Kidney (tissue), 14 donors: ENCODE measurements around the gene CALD1. TPM values are rescaled to one million over a fixed set of nuclear protein-coding genes. Genes with fewer than 3 reads are reported as not detected.

Experiments
- DNase-seq, 5 donors: peaks; one replicate each; pipeline ENCODE4 v3.0.0-alpha.2; 2013 to 2020
- FAIRE-seq: peaks from 2 replicates; lab custom pipeline; 2012; peaks lifted over from hg19 to GRCh38; lab: Jason Lieb, UNC
- H3K27ac ChIP-seq, 2 donors: one replicate each; pipeline ENCODE4 v1.7.0; 2013; ENCODE audit warnings: low read depth in 2 of 2, low read length in 2 of 2, inconsistent platforms in 1 of 2
- H3K27me3 ChIP-seq: one replicate; pipeline ENCODE4 v1.7.1; 2013; ENCODE audit warnings: low read length, inconsistent platforms; ENCODE audit not compliant: control insufficient read depth, insufficient read depth
- H3K36me3 ChIP-seq, 3 donors: one replicate each; pipeline versions ENCODE4 v1.7.0 to v1.7.1; 2013; ENCODE audit warnings: low read length in 3 of 3, control low read depth in 1 of 3, inconsistent platforms in 1 of 3; ENCODE audit not compliant: insufficient read depth in 3 of 3, control insufficient read depth in 2 of 3
- H3K4me1 ChIP-seq, 3 donors: one replicate each; pipeline versions ENCODE4 v1.7.0 to v1.7.1; 2013; ENCODE audit warnings: low read length in 3 of 3, inconsistent platforms in 1 of 3, low read depth in 1 of 3; ENCODE audit not compliant: control insufficient read depth in 2 of 3, insufficient read depth in 2 of 3
- H3K4me3 ChIP-seq, 3 donors: one replicate each; pipeline versions ENCODE4 v1.7.0 to v1.8.1; 2013; ENCODE audit warnings: low read length in 3 of 3, control low read depth in 1 of 3, inconsistent platforms in 1 of 3
- H3K9ac ChIP-seq, 3 donors: one replicate each; pipeline versions ENCODE4 v1.7.0 to v1.7.1; 2013; ENCODE audit warnings: low read length in 3 of 3, control low read depth in 1 of 3, inconsistent platforms in 1 of 3
- H3K9me3 ChIP-seq, 3 donors: one replicate each; pipeline versions ENCODE4 v1.7.0 to v1.7.1; 2013; ENCODE audit warnings: low read length in 3 of 3, control low read depth in 1 of 3, inconsistent platforms in 1 of 3; ENCODE audit not compliant: control insufficient read depth in 2 of 3, insufficient read depth in 1 of 3
- CTCF ChIP-seq: IDR thresholded peaks from 3 replicates; pipeline ENCODE4 v1.5.1; 2012; ENCODE audit warnings: mild to moderate bottlenecking, moderate library complexity, borderline replicate concordance; ENCODE audit not compliant: insufficient read depth; ENCODE audit errors: extremely low read depth
- intact Hi-C: fragments of 100-400 bp; cut with DNase I; formaldehyde crosslinking; loops from one replicate; pipeline ENCODE4 v1.11.1; 2022
- polyA plus RNA-seq: library from polyadenylated mRNA; stranded (reverse); fragments of 350-450 nt; fragmentation: Illumina TruSeq; extraction: RNeasy Lipid Tissue Mini Kit (QIAGEN cat#74804); gene quantifications from one replicate; pipeline ENCODE4 v1.2.3, GENCODE V29; 2014; ENCODE audit warnings: low read depth, low replicate concordance; ENCODE audit not compliant: insufficient read depth
- total RNA-seq: library from RNA; stranded (reverse); fragmentation: NEBNext Ultra II Directional; extraction: Animal tissue kit (Norgen Biotek cat#: 25700); gene quantifications from one replicate; pipeline ENCODE4 v1.2.1, GENCODE V29; 2021
- donor health status: control.
- donor health status: control.
- donor health status: control.
- donor health status: control.
- donor health status: control.
- donor health status: DM: yes; HTN: yes; CAD: no.
- donor health status: Normal renal cell carcinoma (clear cell type).

CALD1 gene
- total and polyA plus RNA-seq, 2 donors from 2014 or later = 72.7 to 218 TPM

GRCh38 chr7:134865001-134865845 is 85.8 kb downstream of the CALD1 start:
- DNase-seq = no peak

GRCh38 chr7:134866617-134867016 is 87.2 kb downstream of the CALD1 start:
- Histone ChIP-seq H3K9ac (peak overlapping the region in 1 of 3 donors; percentile 17), H3K4me3 (peak overlapping the region in 1 of 3 donors; percentile 47), H3K9me3 (no peaks in the 10 kb centered on the region), H3K27me3 (no peaks in the 10 kb centered on the region), H3K36me3 (no peaks in the 10 kb centered on the region), H3K27ac (peak overlapping the region in 1 of 2 donors; percentile 45), H3K4me1 (peaks cover 3 to 6% (median 4%) of the 10 kb centered on the region in 3 donors)
- intact Hi-C loops = no loop called here
- TF ChIP-seq CTCF = no peak
- FAIRE-seq (no peak), DNase-seq (peak in 4 of 5 donors; percentile 31 to 90 (median 58))

More at GRCh38 chr7:134865001-134865845, 85.8 kb downstream of the CALD1 start:
- TF ChIP-seq CTCF = no peak
- intact Hi-C loops = no loop called here
- Histone ChIP-seq H3K9me3 (no peaks in the 10 kb centered on the region), H3K4me1 (peaks cover 3 to 4% (median 4%) of the 10 kb centered on the region in 3 donors), H3K4me3 (peak overlapping the region in 2 of 3 donors; percentile 24 to 38), H3K36me3 (no peaks in the 10 kb centered on the region), H3K27me3 (no peaks in the 10 kb centered on the region), H3K9ac (no peak overlapping the region), H3K27ac (peak overlapping the region; percentile 37 to 74)
- no peak for FAIRE-seq

- FAIRE-seq = no peak
- intact Hi-C loops = no loop called here
- no peaks in the 10 kb centered on the region for H3K27me3 ChIP-seq
- H3K4me3 ChIP-seq = no peak overlapping the region
- TF ChIP-seq CTCF = no peak
- H3K36me3 ChIP-seq = no peaks in the 10 kb centered on the region
- H3K9ac ChIP-seq = no peak overlapping the region
- H3K4me1 ChIP-seq = peaks cover 1 to 6% (median 2%) of the 10 kb centered on the region in 3 donors
- no peaks in the 10 kb centered on the region for H3K9me3 ChIP-seq
- DNase-seq = no peak
- H3K27ac ChIP-seq = no peak overlapping the region
These were observed 90.7 kb downstream of the CALD1 start for GRCh38 chr7:134870156-134870555.
